Cardiac septum (tissue), 1 donor: ENCODE data around the gene MFAP4. TPM values are rescaled to one million over a fixed set of nuclear protein-coding genes. Genes with fewer than 3 reads are reported as not detected.

Experiments
- DNase-seq: peaks from one replicate; pipeline ENCODE4 v3.0.0-alpha.2; 2020; ENCODE audit warnings: low spot score
- intact Hi-C: fragments of 100-400 bp; cut with DNase I; formaldehyde crosslinking; loops from one replicate; pipeline ENCODE4 v1.14.0; 2022
- total RNA-seq: library from RNA; stranded (reverse); fragmentation: NEBNext Ultra II Directional; extraction: Animal tissue kit (Norgen Biotek cat#: 25700); gene quantifications from one replicate; pipeline ENCODE4 v1.2.1, GENCODE V29; 2021
- donor health status: DM: no; HTN: no; CAD: no.

The MFAP4 gene
- total RNA-seq, 1 donor from 2014 or later: 46.2 TPM

DNA sequence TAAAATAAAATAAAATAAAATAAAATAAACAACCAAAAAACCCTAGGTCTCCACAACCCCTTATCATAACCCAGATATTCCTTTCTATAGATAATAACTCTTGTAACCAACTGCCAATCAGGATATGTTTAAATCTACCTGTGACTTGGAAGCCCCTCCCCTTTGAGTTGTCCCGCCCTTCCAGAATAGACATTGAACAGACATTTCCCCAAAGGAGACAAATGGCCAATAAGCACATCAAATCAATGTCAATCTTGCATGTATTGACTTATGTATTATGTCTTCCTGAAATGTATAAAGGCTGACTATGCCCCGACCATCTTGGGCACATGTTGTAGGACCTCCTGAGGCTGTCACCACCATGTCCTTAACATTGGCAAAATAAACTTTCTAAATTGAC is 10.2 kb downstream of the MFAP4 start:
- intact Hi-C loops: loop anchor here (10.0 kb wide), 1 partner anchor 268 kb away; the partner anchor contains the start of gene ALDH3A2
- DNase-seq: no peak

DNA sequence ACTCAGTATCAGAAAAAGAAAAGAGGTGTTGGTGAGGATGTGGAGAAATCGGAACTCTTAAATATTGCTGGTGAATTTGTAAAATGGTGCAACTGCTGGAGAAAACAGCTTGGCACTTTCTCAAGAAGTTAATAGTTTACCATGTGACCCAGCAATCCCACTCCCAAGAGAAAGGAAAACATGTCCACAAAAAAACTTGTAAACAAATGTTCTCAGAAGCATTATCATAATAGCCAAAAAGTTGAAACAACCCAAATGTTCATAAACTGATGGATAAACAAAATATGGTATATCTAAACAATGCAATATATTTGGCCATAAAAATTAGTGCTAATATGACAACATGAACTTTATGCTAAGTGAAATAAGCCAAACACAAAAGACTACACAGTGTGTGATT is 11.3 kb downstream of the MFAP4 start:
- DNase-seq: no peak
- intact Hi-C loops: loop anchor here (10.0 kb wide), 1 partner anchor 269 kb away; the partner anchor contains the start of gene ALDH3A2

DNA sequence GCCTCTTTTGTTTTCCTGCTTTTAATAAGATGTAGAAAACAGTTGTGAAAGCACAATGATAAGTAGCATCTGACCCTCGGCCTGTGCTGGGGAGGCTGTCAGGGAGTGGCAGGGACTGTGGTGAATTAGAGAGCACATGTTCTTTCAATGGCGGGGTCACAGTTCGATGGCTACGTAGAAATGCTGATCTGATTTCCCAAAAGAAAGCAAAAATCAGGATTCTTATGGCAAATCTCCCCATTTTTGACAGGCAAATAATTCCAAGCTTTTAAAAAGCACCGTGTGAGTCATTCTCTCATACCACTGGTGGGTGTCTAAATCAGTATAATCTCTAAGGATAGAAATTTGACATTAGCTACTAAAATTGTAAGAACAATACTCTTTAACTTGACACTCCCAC is 12.9 kb downstream of the MFAP4 start:
- no peak for DNase-seq
- intact Hi-C loops: loop anchor here (10.0 kb wide), 1 partner anchor 271 kb away; the partner anchor contains the start of gene ALDH3A2

DNA sequence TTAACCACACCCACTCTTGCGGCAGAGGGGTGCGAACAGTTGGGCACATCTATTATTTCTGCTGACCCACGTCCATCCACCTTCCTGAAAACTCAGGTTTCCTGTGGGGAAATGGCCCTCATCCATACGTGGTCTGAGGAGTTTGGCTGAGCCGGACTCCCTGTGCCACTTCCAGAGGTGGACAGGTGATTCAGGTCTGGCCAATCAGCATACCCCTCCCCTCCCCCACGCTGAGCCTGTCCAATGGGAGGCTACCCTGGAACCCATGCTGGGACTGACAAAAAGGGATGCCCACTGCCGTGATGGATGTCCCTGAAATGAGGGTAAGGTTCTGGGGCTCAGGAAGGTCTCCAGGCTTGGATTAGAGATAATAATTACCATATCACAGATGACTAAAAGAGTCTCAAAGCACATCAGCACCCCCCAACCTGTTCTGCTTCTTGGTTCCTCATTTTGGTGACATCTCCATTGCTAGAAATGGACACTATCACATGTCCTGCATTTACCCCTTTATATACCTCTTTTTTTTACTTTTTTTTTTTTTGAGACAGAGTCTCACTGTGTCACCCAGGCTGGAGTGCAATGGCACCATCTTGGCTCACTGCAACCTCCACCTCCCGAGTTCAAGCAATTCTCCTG is 14.0 kb downstream of the MFAP4 start:
- DNase-seq: peak; percentile 12
- intact Hi-C loops: loop anchor here (10.0 kb wide), 1 partner anchor 272 kb away; the partner anchor contains the start of gene ALDH3A2

DNA sequence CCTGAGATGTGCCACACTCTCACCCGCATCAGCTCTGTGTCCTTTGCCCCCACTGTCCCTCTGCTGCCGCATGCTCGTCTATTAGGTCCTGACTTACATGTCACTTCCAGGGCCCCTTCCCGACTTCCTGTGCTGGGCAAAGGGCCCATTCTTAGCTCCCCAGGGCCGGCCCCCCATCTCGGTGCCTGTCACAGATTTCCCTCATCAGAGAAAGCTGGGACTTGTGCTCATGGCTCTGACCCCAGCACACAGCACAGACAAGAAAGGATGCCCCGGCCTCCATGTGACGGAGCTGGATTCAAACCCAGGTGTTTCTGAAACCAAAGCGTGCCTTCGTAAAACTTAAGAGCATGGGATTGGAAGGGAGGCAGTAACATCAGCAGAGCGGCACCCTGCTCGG is 14.6 kb downstream of the MFAP4 start:
- intact Hi-C loops: loop anchor here (10.0 kb wide), 1 partner anchor 272 kb away; the partner anchor contains the start of gene ALDH3A2
- DNase-seq: peak; percentile 74

DNA sequence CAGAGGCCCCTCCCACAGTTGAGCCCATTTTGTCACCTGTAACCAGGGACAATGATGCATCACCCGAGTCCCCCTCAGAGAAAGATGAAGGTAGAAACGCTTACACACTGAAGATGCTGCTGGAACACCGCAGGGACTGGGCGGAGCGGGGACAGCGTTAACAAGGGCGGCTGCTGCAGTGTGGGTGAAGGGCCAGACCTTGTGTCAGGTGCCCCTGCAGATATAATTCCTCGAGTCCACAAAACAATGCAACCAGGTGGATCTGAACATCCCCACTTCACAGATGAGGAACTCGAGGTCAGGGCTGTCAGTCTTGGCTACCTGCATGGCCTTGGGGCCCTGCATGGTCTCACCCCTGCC is 15.0 kb downstream of the MFAP4 start:
- intact Hi-C loops: loop anchor here (10.0 kb wide), 1 partner anchor 273 kb away; the partner anchor contains the start of gene ALDH3A2
- DNase-seq: no peak

DNA sequence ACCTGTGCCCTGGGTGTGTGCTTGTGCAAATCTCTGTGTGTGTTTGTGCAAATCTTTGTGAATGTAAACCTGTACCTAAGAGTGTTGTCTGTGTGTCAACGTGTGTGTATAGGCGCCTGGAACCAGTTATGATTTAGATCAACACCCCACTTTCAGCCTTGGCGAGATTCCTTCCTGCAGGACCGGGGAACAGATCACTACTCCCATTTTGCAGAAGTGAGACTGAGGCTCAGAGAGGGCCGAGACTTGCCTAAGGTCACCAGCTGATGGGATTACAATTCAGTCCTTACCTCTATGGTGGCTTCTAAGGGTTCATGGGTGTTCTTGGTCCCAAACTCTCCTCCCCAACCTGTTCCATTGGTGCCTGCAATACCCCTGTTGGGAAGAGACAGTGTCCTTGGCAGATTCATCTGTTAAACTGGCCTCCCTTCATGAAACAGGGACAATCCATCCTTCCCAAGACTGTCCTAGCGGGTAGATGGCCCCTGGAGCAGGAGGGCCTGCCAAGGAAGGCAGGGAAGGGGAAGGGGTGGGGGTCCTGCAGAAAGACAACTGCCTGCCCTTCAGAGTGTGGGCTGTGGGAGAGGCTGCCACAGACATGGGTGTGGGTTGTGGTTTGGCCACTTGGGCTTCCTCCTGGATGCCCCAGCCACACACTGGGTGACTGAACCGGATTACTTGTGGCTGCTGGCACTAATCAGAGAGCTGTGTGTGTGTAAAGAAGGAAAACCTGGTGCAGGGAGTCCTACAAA is 15.6 kb downstream of the MFAP4 start:
- intact Hi-C loops: loop anchor here (10.0 kb wide), 1 partner anchor 273 kb away; the partner anchor contains the start of gene ALDH3A2
- peak; percentile 74 for DNase-seq

DNA sequence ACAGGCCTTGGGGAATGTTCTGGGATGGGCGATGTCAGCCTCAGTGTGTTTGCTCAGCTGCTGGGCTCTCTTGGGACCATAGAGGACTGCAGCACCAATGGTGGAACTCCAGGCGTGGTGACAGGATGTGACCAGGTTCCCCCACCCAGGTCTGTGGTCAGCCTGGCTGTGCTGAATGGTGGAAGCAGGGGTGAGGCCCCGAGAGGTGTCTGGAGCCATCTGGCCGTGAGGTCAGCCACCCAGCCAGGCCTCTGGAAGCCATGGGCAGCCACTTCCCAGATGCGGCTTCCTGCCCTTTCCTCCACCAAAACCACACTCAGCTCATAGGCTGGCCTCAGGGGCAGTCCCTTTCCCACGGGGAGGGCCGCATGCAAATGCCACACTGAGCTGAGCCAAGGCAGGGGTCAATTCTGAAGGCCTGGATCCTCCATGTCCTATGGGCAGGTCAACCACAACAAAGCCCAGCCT is 16.5 kb downstream of the MFAP4 start:
- DNase-seq: no peak
- intact Hi-C loops: loop anchor here (10.0 kb wide), 1 partner anchor 274 kb away; the partner anchor contains the start of gene ALDH3A2

DNA sequence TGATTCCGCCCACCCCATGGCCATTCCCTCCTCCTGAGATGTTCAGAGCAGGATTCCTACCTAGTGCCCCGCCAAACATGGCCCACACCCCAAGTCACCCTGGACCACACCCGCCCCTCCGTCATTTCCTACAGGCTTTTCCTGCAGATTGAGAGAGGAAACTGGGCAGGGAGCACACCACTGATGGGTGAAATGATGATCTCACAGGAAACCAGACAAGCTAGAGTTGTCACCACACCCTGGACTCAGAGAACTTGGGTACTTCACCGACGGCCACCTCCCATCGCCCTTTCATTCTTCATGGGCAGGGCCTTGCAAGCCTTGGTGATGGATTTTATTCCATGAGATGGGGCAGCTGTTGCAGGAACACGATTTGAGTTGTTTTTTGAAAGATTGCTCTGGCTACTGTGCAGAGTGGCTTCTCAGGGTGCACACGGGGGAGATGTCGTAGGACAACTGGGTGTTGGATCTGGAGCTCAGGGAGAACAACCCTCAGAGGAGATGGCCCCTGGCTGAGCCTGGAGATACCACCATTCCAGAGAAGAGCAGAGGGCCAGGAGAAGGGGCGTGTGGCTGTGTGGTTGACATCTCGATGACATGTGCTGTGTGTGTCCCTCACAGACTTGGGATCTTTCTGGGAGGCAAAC is 17.0 kb downstream of the MFAP4 start:
- intact Hi-C loops: loop anchor here (5.0 to 10.0 kb wide), 3 partner anchors 37 to 275 kb away; partner anchors contain the start of gene ALDH3A2
- no peak for DNase-seq

DNA sequence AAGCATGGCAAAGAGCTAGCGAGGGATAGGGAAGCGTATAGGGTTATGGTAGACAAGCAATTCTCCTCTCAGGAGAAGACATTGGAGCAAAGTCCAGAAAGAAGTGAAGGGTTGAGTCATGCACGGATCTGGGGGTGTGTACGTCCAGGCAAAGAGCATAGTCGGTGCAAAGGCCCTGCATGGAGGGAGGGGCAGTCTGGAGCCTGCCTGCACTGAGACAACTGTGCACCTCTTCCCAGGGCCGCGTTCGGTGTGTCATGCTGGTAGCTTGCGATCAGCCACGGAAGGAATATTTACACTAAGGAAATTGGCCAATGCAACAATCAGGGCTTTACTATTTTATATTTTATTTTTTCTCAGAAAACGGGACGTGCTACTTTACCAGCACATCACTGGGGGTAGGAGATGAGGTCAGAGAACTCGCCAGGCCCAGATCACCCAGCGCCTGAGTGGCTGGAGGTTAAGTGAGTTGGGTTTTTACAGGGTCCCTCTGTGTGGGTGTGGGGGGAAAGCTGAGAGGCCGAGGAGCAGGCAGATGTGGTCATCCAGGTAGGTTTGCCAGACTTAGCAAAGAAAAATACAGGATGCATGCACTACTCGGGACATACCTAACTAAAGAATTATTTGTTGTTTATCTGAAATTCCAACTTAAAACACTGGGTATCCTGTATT is 17.7 kb downstream of the MFAP4 start:
- no peak for DNase-seq
- intact Hi-C loops: loop anchor here (5.0 to 10.0 kb wide), 2 partner anchors 38 to 136 kb away; no protein-coding TSS in a partner anchor

DNA sequence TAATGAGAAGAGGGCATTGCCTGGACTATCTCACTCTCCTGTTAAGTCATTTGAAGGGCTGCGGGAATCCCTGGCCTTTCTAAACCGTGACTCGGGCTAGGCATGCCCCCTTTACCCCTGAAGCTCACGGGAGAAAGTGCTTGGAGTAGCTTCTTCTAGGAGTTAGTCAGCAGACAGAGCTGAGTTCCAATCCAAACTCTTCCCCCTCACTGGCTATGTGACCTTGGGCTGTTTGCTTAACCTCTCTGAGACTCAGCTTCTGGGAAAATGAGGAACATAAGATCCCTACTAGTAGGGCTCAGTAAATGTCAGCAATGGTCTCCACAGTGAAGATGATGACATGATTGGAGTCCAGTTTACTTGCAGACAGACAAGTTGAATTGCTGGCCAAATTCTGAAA is 18.8 kb downstream of the MFAP4 start:
- no peak for DNase-seq
- intact Hi-C loops: loop anchor here (5.0 to 10.0 kb wide), 2 partner anchors 39 to 137 kb away; no protein-coding TSS in a partner anchor

DNA sequence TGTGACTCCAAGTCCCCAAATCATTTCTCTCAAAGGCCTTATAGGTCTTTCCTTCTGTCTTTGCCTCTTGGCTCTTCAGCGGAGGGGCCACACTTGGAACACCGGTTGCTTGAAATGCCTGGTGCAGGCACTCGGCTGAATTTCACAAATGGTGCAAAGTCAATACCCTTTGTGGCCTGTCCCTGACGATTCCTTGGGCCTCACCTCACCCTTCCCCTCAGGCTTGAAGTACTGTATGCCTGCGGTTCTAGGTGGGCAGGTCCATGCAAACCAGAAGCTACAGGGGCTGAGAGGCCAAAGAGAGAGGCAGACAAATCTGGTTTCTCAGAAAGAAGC is 20.4 kb downstream of the MFAP4 start:
- intact Hi-C loops: loop anchor here (5.0 to 10.0 kb wide), 2 partner anchors 41 to 138 kb away; no protein-coding TSS in a partner anchor
- no peak for DNase-seq

DNA sequence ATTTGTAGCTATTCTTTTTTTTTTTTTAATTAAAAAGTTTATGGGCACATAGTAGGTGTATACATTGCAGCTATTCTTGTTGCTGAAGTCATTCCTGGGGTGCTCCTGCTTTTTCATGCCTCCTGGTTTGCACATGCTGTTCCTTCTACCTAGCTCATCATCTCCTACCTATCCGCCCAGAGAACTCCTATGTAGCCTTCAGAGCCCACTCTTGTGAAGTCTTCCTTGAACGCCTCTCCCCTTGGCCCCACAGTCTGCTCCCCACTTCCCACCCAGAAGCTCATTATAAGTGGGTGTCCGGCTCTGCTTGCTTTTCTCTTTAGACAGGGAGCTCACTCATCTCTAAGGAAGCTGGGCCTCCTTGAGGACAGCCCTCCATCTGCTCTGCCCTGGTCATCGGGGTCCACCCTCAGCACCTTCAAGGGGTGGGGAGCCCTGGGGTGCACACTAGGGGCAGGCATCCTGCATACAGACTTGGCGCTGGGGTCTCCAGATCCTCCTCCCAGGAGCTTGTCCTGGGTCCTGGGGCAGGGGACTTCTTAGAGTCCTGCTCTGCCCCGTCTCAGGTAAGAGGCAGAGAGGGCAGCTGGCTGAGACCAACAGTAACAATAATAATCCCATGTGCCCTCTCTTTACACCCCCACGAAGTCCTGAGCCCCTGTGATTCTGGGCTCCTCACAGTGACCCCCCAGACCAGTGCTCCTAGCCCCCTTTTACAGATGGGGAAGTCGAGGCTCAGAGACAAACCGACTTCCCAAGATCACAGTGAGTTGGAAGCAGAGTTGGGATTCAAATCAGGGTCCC is 21.0 kb downstream of the MFAP4 start:
- no peak for DNase-seq
- intact Hi-C loops: loop anchor here (5.0 to 10.0 kb wide), 2 partner anchors 41 to 139 kb away; no protein-coding TSS in a partner anchor

DNA sequence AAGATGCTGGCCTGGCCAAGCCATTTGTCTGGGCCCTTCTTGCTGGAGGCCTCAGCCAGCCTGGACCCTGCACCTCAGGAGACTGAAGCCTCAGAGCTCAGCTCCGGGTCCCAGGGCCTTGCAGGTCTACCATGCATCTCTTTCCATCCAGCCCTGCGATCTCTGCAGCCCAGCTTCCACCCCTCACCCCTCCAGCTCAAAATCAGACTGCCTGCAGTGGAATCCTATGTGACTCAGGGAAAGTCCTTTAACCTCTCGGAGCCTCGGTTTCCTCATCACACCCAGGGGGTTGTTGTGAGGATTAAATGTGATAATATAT is 21.5 kb downstream of the MFAP4 start:
- intact Hi-C loops: loop anchor here (5.0 to 10.0 kb wide), 2 partner anchors 42 to 139 kb away; no protein-coding TSS in a partner anchor
- DNase-seq: no peak

DNA sequence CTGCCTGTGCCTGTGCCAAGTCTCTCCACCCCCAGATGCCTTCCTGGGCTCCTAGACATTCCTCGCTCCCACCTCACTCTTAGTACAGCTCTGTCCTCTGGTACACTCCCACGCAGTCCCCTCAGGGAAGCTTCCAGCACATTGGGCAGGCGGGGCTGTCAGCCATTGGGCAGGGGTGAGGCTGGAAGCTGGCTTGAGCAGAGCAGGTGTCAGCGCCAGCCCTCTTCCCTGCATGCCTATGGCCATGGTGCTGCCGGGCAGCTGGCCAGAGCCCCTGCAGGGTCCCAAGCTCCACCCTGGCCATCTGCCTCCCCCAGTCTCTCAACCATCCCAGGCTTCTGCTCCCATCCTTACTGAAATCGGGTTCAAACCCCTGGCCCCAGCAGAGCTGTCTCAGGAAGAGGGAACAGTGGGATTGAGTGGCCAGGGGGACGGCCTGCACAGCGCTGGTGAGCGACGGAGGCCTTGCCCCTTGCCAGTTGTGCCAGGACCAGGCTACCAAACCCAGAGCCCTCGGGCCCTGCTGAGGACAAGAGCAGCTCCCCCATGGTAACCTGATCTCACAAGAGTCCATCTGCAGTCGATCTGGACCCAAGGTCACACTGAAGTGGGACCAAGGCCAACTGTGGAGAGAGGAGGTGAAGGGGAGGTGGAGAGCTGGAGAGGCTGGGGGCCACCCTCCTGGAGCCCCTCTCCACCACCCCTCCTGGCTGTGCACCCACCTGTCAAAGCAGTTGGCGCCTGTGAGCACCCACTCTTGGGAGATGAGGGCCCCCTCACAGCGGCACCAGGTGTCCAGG is 22.1 kb downstream of the MFAP4 start:
- intact Hi-C loops: loop anchor here (5.0 to 10.0 kb wide), 2 partner anchors 42 to 140 kb away; no protein-coding TSS in a partner anchor
- DNase-seq: no peak

DNA sequence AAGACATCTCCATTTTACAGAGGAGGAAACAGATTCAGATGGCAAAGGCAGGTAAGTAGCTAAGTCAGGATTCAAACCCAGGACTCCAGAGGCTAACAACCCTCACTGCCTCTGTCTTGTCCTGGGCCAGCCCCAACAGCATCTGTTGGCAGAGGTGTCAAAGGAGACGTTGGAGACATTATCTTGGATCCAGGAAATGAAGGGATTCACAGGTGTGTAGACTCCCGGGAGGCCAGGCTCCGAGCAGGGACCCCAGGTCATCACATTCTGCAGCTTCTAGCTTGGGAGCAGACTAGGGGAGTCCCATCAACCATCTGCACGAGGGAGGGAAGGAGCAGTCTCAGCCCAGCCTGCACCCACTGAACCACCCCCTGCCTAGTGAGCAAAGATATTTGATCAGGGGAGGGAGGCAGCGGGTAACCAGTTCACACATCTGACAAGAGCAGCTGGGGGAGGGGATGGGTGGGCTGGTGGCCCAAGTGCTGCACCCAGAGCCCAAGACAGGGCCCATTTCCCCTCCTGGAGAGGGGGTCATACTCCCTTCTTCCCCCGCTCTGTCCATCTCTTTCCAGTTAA is 23.4 kb downstream of the MFAP4 start:
- intact Hi-C loops: loop anchor here (1.0 to 10.0 kb wide), 3 partner anchors 84 to 403 kb away; no protein-coding TSS in a partner anchor
- DNase-seq: no peak

DNA sequence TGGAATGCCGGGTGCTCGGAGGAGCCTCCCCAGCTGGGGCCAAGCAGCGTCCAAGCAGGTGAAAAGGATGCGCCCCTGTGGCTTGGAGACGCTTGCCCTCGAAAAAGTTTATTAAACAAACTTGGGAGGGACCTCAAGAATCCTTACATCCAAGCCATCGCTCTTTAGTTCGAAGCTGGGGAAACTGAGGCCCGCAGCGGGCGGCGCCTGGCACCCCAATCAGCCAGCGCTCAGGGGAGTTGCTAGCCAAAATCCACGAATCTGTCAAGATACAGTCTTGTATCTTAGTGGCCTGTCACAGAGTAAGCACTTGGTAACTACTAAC is 23.9 kb downstream of the MFAP4 start:
- no peak for DNase-seq
- intact Hi-C loops: loop anchor here (1.0 to 10.0 kb wide), 3 partner anchors 84 to 404 kb away; no protein-coding TSS in a partner anchor
